NCI-H2171 (cell line): ENCODE results near the gene USP34.

Experiments used
- DNase-seq: peaks from one replicate; lab custom pipeline; 2025; lab: John Stamatoyannopoulos, UW

The USP34 gene

DNA sequence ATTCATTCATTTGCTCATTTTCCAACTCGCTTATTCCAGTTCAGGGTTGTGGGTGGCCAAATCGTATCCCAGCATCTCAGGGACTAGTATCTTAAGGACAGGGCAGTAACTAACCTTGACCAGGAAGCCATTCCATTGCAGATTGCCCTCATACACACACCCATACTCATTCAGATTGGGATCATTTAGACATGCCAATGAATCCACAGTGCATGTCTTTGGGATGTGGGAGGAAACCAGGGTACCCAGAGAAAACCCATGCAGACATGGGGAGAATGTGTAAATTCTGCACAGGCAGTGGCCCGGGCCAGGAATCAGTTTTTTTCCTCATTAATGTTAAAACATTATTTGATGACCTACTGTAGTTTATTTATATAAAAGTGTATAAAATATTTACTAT is 150.7 kb downstream of the USP34 start:
- no peak for DNase-seq

DNA sequence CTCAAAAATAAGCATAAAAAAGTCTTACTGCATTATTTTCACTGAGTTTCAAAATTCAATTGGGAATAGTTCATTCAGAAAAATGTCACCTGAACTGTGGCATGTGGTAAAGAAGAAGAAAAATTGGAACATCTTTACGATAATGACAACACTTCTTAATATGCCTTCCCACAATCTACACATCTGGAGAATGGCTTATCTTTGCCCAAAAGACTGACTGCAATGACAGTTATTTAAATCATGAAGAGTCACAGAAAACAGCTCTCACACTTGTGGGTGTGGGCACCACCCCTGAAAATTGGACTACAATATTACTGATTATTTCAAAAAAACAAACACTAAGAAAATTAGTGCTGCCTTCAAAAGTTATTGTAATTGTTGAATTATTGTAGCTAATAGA is 152.3 kb downstream of the USP34 start:
- no peak for DNase-seq

DNA sequence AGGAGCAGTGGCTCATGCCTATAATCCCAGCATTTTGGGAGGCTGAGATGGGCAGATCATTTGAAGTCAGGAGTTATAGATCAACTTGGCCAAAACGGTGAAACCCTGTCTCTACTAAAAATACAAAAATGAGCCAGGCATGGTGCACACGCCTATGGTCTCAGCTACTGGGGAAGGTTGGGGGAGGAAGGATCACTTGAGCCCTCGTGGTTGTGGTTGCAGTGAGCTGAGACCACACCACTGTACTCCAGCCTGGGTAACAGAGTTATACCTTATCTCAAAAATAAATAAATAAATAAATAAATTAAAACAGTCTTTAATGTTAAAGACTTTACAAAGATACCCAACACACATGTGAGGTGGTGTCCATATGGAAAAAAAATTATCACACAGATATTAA is 174.9 kb downstream of the USP34 start:
- no peak for DNase-seq

DNA sequence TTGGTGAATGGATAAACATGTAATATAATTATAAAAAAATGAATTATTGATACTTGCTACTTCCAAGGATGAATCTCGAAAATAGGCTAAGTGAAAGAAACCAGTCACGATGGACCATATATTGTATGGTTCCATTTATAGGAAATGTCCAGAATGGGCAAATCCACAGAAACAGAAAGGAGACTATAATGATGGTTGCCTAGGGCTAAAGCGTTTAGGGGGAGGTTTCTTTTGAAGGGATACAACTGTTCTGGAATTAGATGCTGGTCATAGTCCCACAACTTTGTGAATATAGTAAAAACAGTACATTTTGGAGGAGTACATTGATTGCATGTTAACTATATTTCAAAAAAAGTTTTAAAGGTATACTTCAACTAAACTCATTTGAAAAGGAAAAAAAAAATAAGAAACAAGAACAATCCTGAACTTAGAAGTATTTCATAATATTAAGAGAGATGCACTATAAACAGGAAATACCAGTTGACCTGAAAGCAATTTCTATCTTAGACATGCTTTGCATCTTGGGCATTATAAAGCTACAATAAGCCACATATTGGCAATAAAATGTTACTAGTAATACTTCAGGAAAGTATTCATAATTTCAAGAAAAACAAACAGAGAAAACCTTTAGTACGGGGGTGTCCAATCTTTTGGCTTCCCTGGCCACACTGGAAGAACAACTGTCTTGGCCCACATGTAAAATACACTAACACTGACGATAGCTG is 178.9 kb downstream of the USP34 start:
- no peak for DNase-seq

DNA sequence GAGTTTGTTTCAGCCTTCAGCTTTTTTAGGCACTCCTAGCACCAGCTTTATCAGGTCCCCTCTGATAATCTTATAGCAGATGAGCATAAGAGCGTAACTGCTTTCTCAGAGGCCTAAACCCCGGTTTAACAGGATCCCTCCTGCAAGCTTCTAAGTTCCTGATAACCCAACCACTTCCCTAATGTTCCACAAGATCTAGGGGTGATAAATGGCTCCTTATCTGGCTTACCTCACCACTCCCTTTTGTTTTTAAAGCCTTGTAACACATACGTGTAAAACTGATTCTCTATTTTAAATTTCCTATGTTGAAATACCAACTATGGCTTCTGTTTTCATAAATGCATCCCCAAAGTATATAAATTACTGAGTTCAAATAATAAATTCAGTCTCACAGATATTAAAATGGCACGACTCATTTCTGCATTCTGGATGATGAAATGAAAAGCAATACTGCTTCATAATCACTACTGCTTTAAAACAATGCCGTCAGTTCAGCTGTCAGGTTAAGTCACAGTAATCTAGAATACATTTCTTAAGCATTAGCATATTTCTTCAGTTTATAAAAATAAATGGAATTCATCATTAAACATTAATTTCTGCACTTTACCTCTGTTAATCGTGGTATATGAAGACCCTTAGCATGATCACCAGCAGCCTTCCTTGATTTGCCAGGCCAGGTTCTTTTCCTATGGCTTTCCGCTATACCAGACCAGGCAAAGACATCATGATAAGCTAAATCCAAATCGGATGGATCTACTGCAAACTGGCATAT is 182.6 kb downstream of the USP34 start:
- DNase-seq, result no peak

DNA sequence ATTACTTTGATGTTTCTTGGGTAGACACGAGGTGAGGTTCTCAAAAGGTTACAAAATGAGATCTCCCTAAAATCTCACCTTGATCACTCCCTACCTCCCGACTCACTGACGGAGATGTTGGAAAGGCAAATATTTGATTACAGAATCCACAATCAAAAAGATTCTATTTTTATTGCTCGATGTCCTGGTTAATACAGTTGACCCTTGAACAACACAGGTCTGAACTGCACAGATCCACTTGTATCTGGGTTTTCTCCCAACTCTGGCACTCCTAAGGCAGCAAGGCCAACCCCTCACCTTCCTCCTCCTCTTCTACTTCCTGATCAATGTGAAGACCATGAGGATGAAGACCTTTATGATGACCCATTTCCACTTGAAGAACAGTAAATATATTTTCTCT is 183.6 kb downstream of the USP34 start:
- no peak for DNase-seq

DNA sequence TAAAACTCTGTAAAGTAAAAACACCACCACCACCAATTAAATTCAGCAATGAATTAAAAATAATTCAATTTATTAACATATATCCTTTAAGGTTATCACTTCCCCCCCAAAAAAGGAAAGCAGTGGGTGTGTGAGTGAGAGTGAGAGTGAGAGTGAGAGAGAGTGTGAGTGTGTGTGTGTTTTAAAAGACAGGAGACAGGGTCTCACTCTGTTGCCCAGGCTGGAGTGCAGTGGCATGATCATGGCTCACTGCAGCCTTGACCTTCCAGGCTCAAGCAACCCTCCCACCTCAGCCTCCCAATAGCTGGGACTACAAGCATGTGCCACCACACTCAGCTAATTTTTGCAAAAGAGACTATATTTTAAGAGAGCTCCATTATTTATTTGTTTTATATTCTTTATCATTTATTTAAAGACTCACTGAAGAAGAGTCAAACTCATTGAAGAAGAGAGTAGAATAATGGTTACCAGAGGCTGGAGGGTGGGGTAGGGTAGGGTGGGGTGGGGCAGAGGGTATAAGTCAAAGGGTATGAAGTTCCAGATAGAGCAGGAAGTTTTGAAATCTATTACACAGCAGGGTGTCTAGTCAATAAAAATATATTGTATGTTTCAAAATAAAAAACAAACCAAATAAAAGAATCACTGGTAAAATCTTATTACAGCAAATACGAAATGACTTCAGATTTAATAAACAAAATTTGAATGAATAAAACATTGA is 187.3 kb downstream of the USP34 start:
- DNase-seq, result no peak

DNA sequence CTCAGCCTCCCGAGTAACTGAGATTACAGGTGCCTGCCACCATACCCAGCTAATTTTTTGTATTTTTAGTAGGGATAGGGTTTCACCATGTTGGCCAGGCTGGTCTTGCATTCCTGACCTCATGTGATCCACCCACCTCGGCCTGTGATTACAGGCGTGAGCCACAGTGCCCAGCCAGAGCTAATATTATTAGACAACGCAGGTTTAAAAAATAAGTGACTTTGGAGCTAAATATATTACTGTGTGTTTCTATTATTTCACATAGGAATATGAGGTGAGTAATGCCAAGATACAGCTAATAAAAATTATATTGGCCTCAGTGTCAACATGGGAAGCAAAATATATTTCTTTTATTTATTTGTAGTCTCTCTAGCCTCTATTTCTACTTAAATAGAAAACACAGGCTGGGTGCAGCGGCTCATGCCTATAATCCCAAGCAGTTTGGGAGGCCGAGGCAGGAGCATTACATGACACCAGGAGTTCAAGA is 188.7 kb downstream of the USP34 start:
- DNase-seq, result no peak

DNA sequence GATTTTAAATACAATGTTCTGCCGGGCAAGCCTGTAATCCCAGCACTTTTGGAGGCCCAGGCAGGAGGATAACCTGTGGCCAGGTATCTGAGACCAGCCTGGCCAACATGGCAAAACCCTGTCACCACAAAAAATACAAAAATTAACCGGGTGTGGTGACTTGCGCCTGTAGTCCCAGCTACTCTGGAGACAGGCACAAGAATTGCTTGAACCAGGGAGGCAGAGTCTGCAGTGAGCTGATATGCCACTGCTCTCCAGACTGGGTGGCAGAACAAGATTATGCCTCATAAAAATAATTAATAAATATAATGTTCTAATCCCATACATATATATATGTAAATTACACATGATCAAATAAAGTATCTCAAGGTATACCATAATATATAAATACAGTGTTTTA is 189.6 kb downstream of the USP34 start:
- no peak for DNase-seq

DNA sequence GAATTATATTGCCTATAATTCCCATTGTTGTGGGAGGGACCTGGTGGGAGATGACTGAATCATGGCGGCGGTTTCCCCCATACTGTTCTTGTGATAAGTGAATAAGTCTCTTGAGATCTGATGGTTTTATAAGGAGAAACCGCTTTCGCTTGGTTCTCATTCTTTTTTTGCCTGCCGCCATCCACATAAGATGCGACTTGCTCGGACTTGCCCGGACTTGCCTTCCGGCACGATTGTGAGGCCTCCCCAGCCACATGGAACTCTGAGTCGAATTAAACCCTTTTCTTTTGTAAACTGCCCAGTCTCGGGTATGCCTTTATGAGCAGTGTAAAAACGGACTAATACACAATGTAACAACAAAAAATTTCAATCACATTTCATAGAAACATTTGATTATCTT is 193.1 kb downstream of the USP34 start:
- DNase-seq, result no peak

DNA sequence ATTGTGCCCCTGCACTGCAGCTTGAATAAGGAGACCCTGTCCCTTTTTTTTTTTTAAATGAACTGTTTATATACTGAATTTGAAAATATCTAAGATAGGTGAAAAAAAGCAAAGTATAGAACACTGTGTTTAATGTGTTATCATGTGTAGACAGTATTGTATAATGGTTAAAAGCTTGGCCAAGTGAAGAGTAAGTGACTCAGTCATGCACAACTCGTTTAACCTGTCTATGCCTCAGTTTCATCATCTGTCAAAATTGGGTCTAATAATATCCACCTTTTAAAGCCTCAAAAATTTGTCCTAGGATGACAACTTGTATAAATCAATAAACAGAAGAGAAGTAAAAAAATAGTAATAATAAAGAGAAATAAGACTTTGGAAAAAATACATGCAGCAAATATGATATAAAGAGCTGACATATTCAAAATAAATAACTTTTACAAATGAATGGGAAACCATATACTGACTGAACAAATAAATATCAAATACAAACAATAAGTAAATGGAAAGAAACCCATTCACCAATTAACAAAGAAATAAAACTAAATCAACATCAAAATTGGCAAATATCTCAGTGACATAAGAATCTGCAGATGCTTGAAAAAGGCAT is 195.2 kb downstream of the USP34 start:
- DNase-seq, result no peak

DNA sequence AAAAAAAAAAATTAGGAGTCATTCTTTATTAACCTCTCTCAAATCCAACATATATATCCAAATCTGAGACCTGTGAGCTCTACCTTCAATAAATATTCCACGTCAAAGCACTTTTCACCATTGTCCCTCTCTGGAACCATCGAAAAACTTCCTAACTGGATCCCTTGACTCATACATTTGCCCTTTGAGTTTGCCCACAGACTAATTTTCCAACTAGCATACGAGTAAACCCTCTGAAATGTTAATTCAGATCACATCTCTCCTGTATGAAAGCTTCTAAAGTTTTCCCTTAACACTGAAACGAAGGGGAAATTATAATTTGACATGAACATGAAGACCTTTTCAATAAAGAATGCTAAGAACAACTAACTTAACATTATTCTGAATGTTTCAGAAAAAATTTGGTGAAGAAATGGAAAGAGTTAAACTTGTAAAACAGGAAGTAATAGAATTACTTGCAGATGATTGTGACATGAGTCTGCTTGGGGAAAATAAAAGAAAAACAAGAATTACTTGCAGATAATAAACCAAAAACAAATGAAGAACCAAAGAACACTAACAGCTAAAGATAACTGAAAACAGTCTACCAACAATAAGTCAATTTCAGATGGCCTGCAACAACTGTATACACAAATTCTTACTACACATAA is 198.3 kb downstream of the USP34 start:
- DNase-seq, result no peak

DNA sequence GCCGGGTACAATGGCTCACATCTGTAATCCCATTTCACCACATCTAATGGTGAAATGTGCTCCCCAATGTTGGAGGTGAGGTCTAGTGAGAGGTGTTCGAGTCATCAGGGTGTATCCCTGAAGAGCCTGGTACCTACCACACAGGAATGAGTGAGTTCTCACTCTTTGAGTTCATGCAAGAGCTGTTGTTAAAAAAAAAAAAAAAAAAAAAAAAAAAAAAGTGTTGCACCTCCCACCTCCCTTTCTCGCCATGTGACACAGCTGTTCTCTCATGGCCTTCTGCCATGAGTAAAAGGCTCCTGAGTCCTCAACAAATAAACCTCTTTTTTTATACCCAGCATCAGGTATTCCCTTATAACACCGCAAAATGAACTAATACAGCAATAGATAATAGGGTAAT is 202.6 kb downstream of the USP34 start:
- DNase-seq, result peak; percentile 7

DNA sequence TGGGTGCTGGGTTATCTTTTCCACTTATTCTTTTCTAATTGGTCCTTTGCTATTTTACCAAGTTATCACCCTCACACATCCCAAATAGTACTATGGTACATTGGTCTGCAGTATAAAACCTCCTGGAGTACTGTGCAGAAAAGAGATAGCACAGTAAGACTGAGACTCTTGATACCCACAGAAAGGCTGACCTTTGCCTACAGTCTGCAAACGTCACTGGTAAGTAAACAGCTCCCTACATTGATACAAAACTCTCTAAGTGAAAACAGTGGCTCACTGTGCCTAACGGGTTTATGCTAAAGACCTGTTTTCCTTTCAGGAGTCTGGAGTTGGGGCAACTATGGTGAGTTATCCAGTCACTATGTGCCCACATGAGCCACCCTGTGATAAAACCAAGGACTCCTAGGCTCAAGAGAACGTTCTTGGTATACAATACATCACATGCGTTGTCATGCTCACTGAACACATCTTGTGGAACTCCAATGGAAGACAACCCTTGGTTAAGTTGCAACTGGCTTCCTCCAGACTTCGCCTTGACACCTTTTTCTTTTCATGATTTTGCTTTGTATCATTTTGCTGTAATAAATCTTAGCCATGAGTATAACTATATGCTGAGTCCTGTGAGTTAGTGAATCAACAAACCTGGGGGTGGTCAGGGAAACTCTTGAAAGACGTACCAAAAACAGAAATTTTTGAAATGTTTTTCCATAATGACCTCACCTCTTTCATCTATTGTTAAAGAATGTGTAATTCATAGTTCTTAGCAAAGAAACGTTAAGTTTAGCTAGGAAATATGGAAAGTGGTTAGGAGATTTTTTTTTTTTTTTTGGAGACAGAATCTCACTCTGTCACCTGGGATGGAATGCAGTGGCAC is 204.0 kb downstream of the USP34 start:
- DNase-seq, result no peak

DNA sequence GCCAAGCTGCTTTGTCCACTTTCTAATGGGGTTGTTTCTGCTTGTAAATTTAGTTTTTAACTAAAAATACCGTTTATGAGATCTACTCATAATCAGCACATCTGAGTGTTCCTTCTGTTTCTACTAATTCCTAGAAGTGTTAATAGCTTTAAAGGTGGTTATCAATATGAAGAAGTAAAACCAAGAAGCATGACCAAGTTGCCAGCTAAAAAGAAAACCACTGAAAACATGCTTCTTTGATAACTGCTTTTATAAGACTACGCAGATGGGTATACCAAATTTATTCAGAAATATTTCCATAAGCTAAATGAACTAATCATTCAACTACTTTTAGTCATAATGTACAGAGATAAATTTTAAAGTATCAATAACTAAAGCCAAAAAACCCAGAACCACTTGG is 207.1 kb downstream of the USP34 start:
- DNase-seq, result no peak

DNA sequence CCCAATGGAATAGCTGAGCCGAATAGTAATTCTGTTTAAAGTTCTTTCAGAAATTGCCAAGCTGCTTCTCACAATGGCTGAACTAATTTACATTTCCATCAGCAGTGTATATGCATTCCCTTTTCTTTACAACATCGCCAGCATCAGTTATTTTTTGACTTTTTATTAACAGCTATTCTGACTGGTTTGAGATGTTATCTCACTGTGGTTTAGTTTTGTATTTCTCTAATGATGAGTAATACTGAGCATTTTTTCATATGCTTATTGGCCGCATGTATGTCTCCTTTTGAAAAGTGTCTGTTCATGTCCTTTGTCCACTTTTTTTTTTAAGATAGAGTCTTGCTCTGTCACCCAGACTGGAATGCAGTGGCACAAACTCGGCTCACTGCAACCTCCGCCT is 208.2 kb downstream of the USP34 start:
- no peak for DNase-seq

DNA sequence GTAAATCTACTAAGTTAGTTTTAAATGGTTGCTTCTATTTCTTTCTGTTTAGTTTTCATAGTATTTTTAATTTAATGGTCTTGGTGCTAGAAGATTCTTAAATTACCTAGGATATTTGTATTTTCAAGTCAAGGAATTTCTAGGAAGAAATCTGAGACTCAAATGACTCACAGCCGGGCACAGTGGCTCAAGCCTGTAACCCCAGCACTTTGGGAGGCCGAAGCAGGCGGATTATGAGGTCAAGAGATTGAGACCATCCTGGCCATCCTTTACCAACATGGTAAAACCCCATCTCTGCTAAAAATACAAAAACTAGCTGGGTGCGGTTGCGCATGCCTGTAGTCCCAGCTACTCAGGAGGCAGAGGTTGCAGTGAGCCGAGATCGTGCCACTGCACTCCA is 213.4 kb downstream of the USP34 start:
- no peak for DNase-seq

DNA sequence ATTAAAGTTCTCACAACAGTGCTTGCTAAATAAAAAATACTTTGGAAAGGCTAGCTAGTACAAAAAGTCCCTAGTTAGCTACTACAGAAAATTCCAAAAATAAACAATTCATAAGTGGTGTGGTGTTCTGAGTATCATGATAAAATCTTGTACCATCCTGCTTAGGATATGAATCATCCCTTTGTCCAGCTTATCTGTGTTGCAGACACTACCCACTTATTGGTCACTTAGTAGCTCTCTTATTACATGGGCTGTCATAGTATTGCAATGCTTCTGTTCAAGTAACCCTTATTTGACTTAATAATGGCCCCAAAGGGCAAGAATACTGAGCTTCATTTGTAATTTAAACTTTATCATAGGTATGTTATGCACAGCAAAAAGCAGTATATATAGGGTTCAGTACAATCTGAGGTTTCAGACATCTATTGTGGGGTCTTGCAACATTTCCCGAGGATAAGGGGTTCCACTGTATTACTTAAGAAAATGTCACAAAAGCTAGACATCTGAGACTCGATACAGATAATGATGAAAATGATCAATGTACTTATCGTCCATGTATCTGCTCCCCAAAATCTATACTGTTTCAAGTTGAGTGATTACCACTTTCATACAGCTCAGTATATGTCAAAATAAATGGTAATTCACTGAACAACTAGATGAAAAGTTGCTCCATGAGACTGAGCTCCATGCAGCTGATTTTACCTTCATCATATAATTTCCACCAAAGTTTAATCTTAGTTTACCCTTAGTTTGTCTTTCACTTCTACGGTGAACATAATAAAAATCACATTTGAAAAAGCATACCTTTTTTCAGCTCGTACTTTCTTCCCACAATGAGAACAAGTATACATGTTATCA is 215.1 kb downstream of the USP34 start:
- DNase-seq, result no peak

DNA sequence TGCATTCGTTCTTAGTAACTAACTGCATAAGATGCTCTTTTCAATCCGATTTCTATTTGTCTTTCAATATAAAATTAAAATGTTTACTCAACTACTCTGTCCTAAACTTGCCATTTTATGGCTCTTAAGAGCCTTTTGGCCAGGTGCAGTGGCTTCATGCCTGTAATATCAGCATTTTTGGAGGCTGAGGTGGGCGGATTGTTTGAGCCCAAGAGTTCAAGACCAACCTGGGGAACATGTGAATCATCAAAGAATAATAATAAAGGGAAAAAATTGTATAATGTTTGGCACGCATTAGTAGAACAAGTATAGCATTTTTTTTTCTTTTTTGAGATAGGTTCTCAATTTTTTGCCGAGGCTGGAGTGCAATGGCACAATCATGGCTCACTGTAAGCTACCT is 216.4 kb downstream of the USP34 start:
- no peak for DNase-seq

DNA sequence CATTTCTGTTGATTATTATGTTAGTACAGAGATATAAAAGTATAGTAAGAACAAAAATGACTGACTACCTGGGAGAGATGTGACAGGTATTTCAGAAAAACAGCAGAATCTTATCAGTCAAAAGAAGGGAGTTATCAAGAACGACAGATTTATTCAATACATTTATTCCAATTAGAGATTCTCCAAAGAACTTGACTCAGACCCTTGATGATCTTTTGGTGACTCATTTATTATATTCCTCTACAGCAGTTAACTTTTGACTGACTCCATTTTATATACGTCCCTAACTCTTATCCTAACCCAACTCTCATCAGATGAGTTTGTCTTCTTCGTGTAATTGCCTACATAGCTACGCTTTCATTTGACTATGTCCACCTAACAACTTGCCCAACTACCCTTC is 217.8 kb downstream of the USP34 start:
- DNase-seq, result no peak
